GM12865 (cell line): ENCODE results near the gene FBXW11.
A peak's percentile ranks its signal among the peaks of the same experiment; 100 is the strongest.

Experiments
- DNase-seq: peaks from one replicate; pipeline ENCODE4 v3.0.0; 2010; ENCODE audit warnings: low read depth
- H3K4me3 ChIP-seq: 2 replicates; pipeline ENCODE4 v1.5.1; 2011; ENCODE audit warnings: mild to moderate bottlenecking, low read depth, low read length, control low read depth
- TF ChIP-seq, protein P1 (sequence below): IDR thresholded peaks from 2 replicates; pipeline ENCODE4 v1.5.1; 2011; ENCODE audit warnings: low read length, control low read depth, low read depth, inconsistent platforms; ENCODE audit not compliant: insufficient read depth; ENCODE audit errors: missing control alignments

Gene FBXW11

GRCh38 chr5:172007175-172008110 is 1.0 kb upstream of the FBXW11 start:
- TF ChIP-seq, protein P1, sequence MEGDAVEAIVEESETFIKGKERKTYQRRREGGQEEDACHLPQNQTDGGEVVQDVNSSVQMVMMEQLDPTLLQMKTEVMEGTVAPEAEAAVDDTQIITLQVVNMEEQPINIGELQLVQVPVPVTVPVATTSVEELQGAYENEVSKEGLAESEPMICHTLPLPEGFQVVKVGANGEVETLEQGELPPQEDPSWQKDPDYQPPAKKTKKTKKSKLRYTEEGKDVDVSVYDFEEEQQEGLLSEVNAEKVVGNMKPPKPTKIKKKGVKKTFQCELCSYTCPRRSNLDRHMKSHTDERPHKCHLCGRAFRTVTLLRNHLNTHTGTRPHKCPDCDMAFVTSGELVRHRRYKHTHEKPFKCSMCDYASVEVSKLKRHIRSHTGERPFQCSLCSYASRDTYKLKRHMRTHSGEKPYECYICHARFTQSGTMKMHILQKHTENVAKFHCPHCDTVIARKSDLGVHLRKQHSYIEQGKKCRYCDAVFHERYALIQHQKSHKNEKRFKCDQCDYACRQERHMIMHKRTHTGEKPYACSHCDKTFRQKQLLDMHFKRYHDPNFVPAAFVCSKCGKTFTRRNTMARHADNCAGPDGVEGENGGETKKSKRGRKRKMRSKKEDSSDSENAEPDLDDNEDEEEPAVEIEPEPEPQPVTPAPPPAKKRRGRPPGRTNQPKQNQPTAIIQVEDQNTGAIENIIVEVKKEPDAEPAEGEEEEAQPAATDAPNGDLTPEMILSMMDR = no peak
- peak; percentile 37 for DNase-seq
- H3K4me3 ChIP-seq = peak overlapping the region; percentile 85

DNA sequence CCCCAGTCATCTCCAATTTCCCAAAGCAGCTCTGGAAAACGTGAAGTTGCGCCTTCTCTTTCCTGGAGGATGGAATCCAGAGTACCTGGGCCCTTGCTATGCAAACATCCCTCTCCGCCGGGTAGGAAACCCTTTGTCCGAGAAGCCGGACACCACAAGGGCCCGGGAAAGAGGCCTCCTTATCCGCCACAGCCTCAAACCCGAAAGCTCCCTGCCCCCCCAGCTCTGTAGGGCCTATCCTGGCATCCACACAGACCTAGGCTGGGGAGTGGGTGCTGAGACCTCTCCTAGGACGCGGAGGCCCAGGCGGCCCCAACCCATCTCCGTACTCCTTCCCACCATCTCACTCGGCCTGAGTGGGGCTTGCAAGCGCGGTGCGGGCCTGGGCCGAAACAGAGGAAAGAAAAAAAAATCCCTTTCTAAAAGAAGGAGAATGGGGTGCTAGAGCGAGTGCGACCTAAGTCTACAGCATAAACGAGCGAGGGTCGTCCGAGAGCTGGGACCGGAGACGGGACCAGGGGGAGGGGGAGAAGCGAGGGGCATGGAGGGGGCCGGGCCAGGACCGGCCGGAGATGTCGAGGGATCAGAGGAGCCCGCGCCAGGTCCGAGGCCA is 624 bp downstream of the FBXW11 start:
- peak overlapping the region; percentile 85 for H3K4me3 ChIP-seq
- DNase-seq = peak; percentile 24
- TF ChIP-seq, protein P1 = no peak

- TF ChIP-seq, protein P1 = no peak
- DNase-seq = peak; percentile 50
- peak overlapping the region; percentile 85 for H3K4me3 ChIP-seq
Measured at GRCh38 chr5:172004824-172005237, 1.6 kb downstream of the FBXW11 start.

GRCh38 chr5:172003746-172004145 is 2.7 kb downstream of the FBXW11 start:
- TF ChIP-seq, protein P1 = no peak
- no peak overlapping the region for H3K4me3 ChIP-seq
- no peak for DNase-seq

DNA sequence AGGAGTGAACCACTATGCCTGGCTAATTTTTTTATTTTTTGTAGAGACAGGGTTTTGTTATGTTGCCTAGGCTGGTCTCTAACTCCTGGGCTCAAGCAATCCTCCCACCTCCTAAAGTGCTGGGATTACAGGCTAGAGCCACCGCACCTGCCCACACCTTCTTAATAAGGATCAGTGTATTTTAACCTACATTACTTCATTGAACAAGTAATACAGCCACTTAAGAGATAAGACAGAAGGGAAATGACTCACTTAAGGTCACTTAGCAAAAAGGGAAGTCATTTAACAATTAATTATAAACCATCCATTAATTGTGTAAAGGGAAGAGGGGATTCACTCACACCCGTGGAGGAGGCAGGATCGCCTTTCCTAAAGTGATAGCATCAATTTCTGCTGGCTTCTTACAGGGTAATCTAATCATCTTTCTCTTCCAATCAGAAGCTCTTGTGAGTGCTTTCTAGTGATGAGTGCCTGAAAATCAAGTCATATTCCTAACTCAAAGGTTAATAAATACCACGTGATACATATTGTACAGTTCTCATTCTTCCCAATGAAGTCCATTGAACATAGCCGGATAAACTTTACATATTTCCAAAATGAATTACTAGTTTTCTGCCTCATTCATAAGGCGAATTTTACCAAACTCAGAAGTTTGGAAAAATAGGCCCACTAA is 3.5 kb downstream of the FBXW11 start:
- no peak overlapping the region for H3K4me3 ChIP-seq
- TF ChIP-seq, protein P1 = no peak
- DNase-seq = no peak

DNA sequence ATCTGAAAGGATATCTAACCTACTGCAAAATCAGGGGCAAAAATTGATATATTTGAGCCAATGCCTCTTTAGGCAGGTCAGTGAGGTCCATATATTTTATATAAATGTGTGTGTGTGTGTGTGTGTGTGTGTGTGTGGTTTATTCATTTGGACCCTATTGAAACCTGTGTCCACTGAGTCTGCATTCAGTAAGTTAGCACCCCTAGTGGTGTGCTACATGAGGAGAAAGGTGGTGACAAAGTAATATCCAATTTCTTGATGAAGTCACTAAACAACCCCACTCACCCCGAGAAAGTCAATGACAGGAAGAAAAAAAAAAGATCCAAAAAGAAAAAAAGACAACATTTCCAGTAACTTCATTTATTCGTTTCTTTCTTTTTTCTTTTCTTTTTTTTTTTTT is 4.1 kb downstream of the FBXW11 start:
- peak; percentile 46 for DNase-seq
- no peak overlapping the region for H3K4me3 ChIP-seq
- TF ChIP-seq, protein P1 = peak; percentile 50
